ENCODE results near the gene FNDC10.

Gene FNDC10

GRCh38 chr1:1616045-1616790 is 16.3 kb upstream of the FNDC10 start:
- DNase-seq: no peak

- DNase-seq: peak; percentile 97
These were observed 15.5 kb upstream of the FNDC10 start, which contains the start of gene MIB2 for GRCh38 chr1:1615256-1616044. Gene MIB2 (plus strand): TSS chr1:1615500. CDS start chr1:1623453, 7,953 bp downstream.

- no peak for DNase-seq
These were observed 15.0 kb upstream of the FNDC10 start for GRCh38 chr1:1614954-1615255.

- no peak for DNase-seq
These were observed 14.4 kb upstream of the FNDC10 start for GRCh38 chr1:1614204-1614953.

GRCh38 chr1:1613509-1614082 is 13.7 kb upstream of the FNDC10 start:
- DNase-seq: no peak

GRCh38 chr1:1612104-1612400 is 12.1 kb upstream of the FNDC10 start:
- DNase-seq: no peak

- DNase-seq: no peak
These were observed 10.9 kb upstream of the FNDC10 start for GRCh38 chr1:1610796-1611195.

- no peak for DNase-seq
These were observed 10.0 kb upstream of the FNDC10 start for GRCh38 chr1:1609822-1610485.

GRCh38 chr1:1606232-1606631 is 6.3 kb upstream of the FNDC10 start:
- no peak for DNase-seq

GRCh38 chr1:1605724-1606123 is 5.8 kb upstream of the FNDC10 start:
- DNase-seq: no peak

GRCh38 chr1:1605034-1605591 is 5.2 kb upstream of the FNDC10 start:
- no peak for DNase-seq

- DNase-seq: no peak
These were observed 4.6 kb upstream of the FNDC10 start for GRCh38 chr1:1604374-1605033.

GRCh38 chr1:1603671-1604373 is 3.9 kb upstream of the FNDC10 start:
- no peak for DNase-seq

GRCh38 chr1:1602968-1603506 is 3.1 kb upstream of the FNDC10 start:
- DNase-seq: no peak

- DNase-seq: no peak
These were observed 2.5 kb upstream of the FNDC10 start for GRCh38 chr1:1602304-1602967.

GRCh38 chr1:1601564-1602303 is 1.8 kb upstream of the FNDC10 start:
- no peak for DNase-seq

GRCh38 chr1:1600861-1601563 is 1.1 kb upstream of the FNDC10 start:
- no peak for DNase-seq

- DNase-seq: no peak
These were observed 653 bp downstream of the FNDC10 start for GRCh38 chr1:1599030-1599934.
